ENCODE data around the gene MED13. TPM values are rescaled to one million over a fixed set of nuclear protein-coding genes. Genes with fewer than 3 reads are reported as not detected.

MED13 gene
- total RNA-seq, 4 donors from 2014 or later = 58.8 to 129 (median 75.9) TPM

- no peak overlapping the region for H3K27ac ChIP-seq
- no peak for DNase-seq (ENCODE audit: low spot score in 2 of 2)
- peaks cover 11% of the 10 kb centered on the region for H3K4me1 ChIP-seq
- H3K27me3 ChIP-seq = no peaks in the 10 kb centered on the region
- WGBS = 30% methylated on average over 2 of the region's 2 CpGs
- no peak overlapping the region for H3K4me3 ChIP-seq
- H3K36me3 ChIP-seq = peaks cover 15% of the 10 kb centered on the region
- TF ChIP-seq POLR2A (IDR thresholded peaks at IDR 0.05) = no peak
- TF ChIP-seq CTCF (IDR thresholded peaks at IDR 0.05) = no peak
- no peak for TF ChIP-seq POLR2AphosphoS5 (IDR thresholded peaks at IDR 0.05)
- TF ChIP-seq EP300 (IDR thresholded peaks at IDR 0.05) = no peak
- H3K9me3 ChIP-seq = no peaks in the 10 kb centered on the region
Observed at GRCh38 chr17:61997664-61998063, 67.4 kb downstream of the MED13 start.

- no peak for DNase-seq (ENCODE audit: low spot score in 2 of 2)
- H3K9me3 ChIP-seq = no peaks in the 10 kb centered on the region
Observed at GRCh38 chr17:61996916-61997605, 68.0 kb downstream of the MED13 start.

GRCh38 chr17:61989509-61989908, 75.6 kb downstream of the MED13 start:
- H3K4me3 ChIP-seq = no peak overlapping the region
- peaks cover 68% of the 10 kb centered on the region for H3K36me3 ChIP-seq
- DNase-seq (ENCODE audit: low spot score in 2 of 2) = no peak
- TF ChIP-seq POLR2A (IDR thresholded peaks at IDR 0.05) = no peak
- no peak for TF ChIP-seq EP300 (IDR thresholded peaks at IDR 0.05)
- no peak for TF ChIP-seq POLR2AphosphoS5 (IDR thresholded peaks at IDR 0.05)
- no peak for TF ChIP-seq CTCF (IDR thresholded peaks at IDR 0.05)
- H3K4me1 ChIP-seq = no peaks in the 10 kb centered on the region
- no peaks in the 10 kb centered on the region for H3K27me3 ChIP-seq
- WGBS = 98% methylated on average over 3 of the region's 3 CpGs
- H3K9me3 ChIP-seq = no peaks in the 10 kb centered on the region
- H3K27ac ChIP-seq = no peak overlapping the region

More at GRCh38 chr17:61996916-61997605, 68.0 kb downstream of the MED13 start:
- no peak for TF ChIP-seq POLR2AphosphoS5 (IDR thresholded peaks at IDR 0.05)
- TF ChIP-seq POLR2A (IDR thresholded peaks at IDR 0.05) = no peak
- no peak for TF ChIP-seq CTCF (IDR thresholded peaks at IDR 0.05)
- no peak for TF ChIP-seq EP300 (IDR thresholded peaks at IDR 0.05)
- Histone ChIP-seq H3K27ac (no peak overlapping the region), H3K4me3 (no peak overlapping the region), H3K27me3 (no peaks in the 10 kb centered on the region), H3K4me1 (peaks cover 11% of the 10 kb centered on the region), H3K36me3 (peaks cover 19% of the 10 kb centered on the region)
- WGBS = 72% methylated on average over 4 of the region's 4 CpGs

- no peak overlapping the region for H3K4me3 ChIP-seq
- DNase-seq (ENCODE audit: low spot score in 2 of 2) = no peak
- H3K27me3 ChIP-seq = no peaks in the 10 kb centered on the region
- H3K9me3 ChIP-seq = no peaks in the 10 kb centered on the region
- TF ChIP-seq POLR2A (IDR thresholded peaks at IDR 0.05) (no peak), POLR2AphosphoS5 (IDR thresholded peaks at IDR 0.05) (no peak), CTCF (IDR thresholded peaks at IDR 0.05) (no peak), EP300 (IDR thresholded peaks at IDR 0.05) (no peak)
- H3K36me3 ChIP-seq = peaks cover 80% of the 10 kb centered on the region
- H3K4me1 ChIP-seq = no peaks in the 10 kb centered on the region
- 80% methylated on average over 5 of the region's 5 CpGs for WGBS
- H3K27ac ChIP-seq = no peak overlapping the region
Observed at GRCh38 chr17:61986898-61987297, 78.2 kb downstream of the MED13 start.

- peaks cover 85% of the 10 kb centered on the region for H3K36me3 ChIP-seq
- H3K4me1 ChIP-seq = no peaks in the 10 kb centered on the region
- no peak overlapping the region for H3K27ac ChIP-seq
- H3K4me3 ChIP-seq = no peak overlapping the region
- no peaks in the 10 kb centered on the region for H3K9me3 ChIP-seq
- no peaks in the 10 kb centered on the region for H3K27me3 ChIP-seq
- no peak for DNase-seq (ENCODE audit: low spot score in 2 of 2)
- 76% methylated on average over 4 of the region's 4 CpGs for WGBS
- TF ChIP-seq CTCF (IDR thresholded peaks at IDR 0.05) (no peak), POLR2A (IDR thresholded peaks at IDR 0.05) (no peak), POLR2AphosphoS5 (IDR thresholded peaks at IDR 0.05) (no peak), EP300 (IDR thresholded peaks at IDR 0.05) (no peak)
Observed at GRCh38 chr17:61984821-61985220, 80.3 kb downstream of the MED13 start.
